ENCODE results near the gene EFCAB11. TPM values are rescaled to one million over a fixed set of nuclear protein-coding genes. Genes with fewer than 3 reads are reported as not detected.
"Not testable (repeated sequence)": the region's sequence is repeated elsewhere in the genome, so short reads cannot be mapped to it uniquely, and the experiment has no call there.

Gene EFCAB11
- total and polyA plus RNA-seq, 2 donors (not counting 3 experiments of a cell fraction or from before 2014, with no cell fraction given), result 2.8 to 6.3 TPM

- intact Hi-C loops (cut with micrococcal nuclease), result not testable (repeated sequence)
These were observed 61.1 kb downstream of the EFCAB11 start for GRCh38 chr14:89893388-89893787.

GRCh38 chr14:89892953-89893352 is 61.6 kb downstream of the EFCAB11 start:
- no peaks in the 10 kb centered on the region for H4K20me1 ChIP-seq (replicated peaks; ENCODE audit: control insufficient read depth, extremely low read depth, insufficient read depth, low read length)
- no peaks in the 10 kb centered on the region for H3K36me3 ChIP-seq (ENCODE audit: control insufficient read depth in 2 of 2, extremely low read depth in 1 of 2, insufficient read depth in 2 of 2, low read length in 2 of 2)
- no peak overlapping the region for H2AFZ ChIP-seq (ENCODE audit: low read depth, low read length)
- ChIA-PET POLR2A (no interaction called here), CTCF (no interaction called here)
- no peaks in the 10 kb centered on the region for H3K9me1 ChIP-seq (replicated peaks; ENCODE audit: control insufficient read depth, extremely low read depth, insufficient read depth, low read length)
- intact Hi-C loops (cut with micrococcal nuclease) (no loop called here), dilution Hi-C loops (cut with MboI; ENCODE audit: extremely low pct_ligation_motif_present, low sequenced_read_pairs) (no loop called here)
- no TSS peak for BruUV-seq (replicated peaks)
- no peaks in the 10 kb centered on the region for H3K9me3 ChIP-seq (replicated peaks; ENCODE audit: control insufficient read depth, insufficient read depth, low read length)
- TF ChIP-seq POLR2A (IDR thresholded peaks at IDR 0.05; ENCODE audit: low read depth, low read length) (no peak), JUN (IDR thresholded peaks at IDR 0.05; ENCODE audit: borderline replicate concordance, insufficient read depth, insufficient read length, low read depth) (no peak), CTCF (IDR thresholded peaks at IDR 0.05; ENCODE audit: extremely low read depth in 1 of 2, insufficient read depth in 1 of 2, low read depth in 1 of 2, low read length in 2 of 2) (no peak), EZH2 (IDR thresholded peaks at IDR 0.05; ENCODE audit: borderline replicate concordance, low read depth, low read length, severe bottlenecking) (no peak), GATA2 (IDR thresholded peaks at IDR 0.05; ENCODE audit: insufficient read depth, insufficient read length, low read depth, low read length) (no peak), FOS (IDR thresholded peaks at IDR 0.05; ENCODE audit: borderline replicate concordance, insufficient read depth, low read length) (no peak), MAX (IDR thresholded peaks at IDR 0.05; ENCODE audit: insufficient read depth, insufficient read length) (no peak)
- no peaks in the 10 kb centered on the region for H3K27me3 ChIP-seq (ENCODE audit: control insufficient read depth in 2 of 2, insufficient read depth in 2 of 2, low read length in 2 of 2)
- DNase-seq (ENCODE audit: low read depth, low spot score), result no peak
- no peak for FAIRE-seq
- no peak overlapping the region for H3K9ac ChIP-seq (replicated peaks; ENCODE audit: extremely low read depth, insufficient read depth, low read length)
- H3K4me3 ChIP-seq (replicated peaks in 1 of 3; ENCODE audit: insufficient read depth in 1 of 3, low read depth in 1 of 3, low read length in 3 of 3), result no peak overlapping the region
- H3K27ac ChIP-seq (ENCODE audit: insufficient read depth, low read depth, low read length), result no peak overlapping the region
- no peaks in the 10 kb centered on the region for H3K4me1 ChIP-seq (ENCODE audit: control insufficient read depth, extremely low read depth, insufficient read depth, low read length)
- no peaks in the 10 kb centered on the region for H3K79me2 ChIP-seq (ENCODE audit: control insufficient read depth, insufficient read depth, low read length)
- H3K4me2 ChIP-seq (ENCODE audit: insufficient read depth, low read length), result no peak overlapping the region

More at GRCh38 chr14:89893388-89893787, 61.1 kb downstream of the EFCAB11 start:
- dilution Hi-C loops (cut with MboI; ENCODE audit: extremely low pct_ligation_motif_present, low sequenced_read_pairs); H3K9ac ChIP-seq (replicated peaks; ENCODE audit: extremely low read depth, insufficient read depth, low read length); H3K4me1 ChIP-seq (ENCODE audit: control insufficient read depth, extremely low read depth, insufficient read depth, low read length); H3K79me2 ChIP-seq (ENCODE audit: control insufficient read depth, insufficient read depth, low read length); H3K36me3 ChIP-seq (ENCODE audit: control insufficient read depth in 2 of 2, extremely low read depth in 1 of 2, insufficient read depth in 2 of 2, low read length in 2 of 2); CTCF ChIA-PET; H3K27ac ChIP-seq (ENCODE audit: insufficient read depth, low read depth, low read length); FAIRE-seq; H3K27me3 ChIP-seq (ENCODE audit: control insufficient read depth in 2 of 2, insufficient read depth in 2 of 2, low read length in 2 of 2); H3K4me3 ChIP-seq (replicated peaks in 1 of 3; ENCODE audit: insufficient read depth in 1 of 3, low read depth in 1 of 3, low read length in 3 of 3); POLR2A ChIA-PET; H3K4me2 ChIP-seq (ENCODE audit: insufficient read depth, low read length); BruUV-seq (replicated peaks); DNase-seq (ENCODE audit: low read depth, low spot score); H4K20me1 ChIP-seq (replicated peaks; ENCODE audit: control insufficient read depth, extremely low read depth, insufficient read depth, low read length); H2AFZ ChIP-seq (ENCODE audit: low read depth, low read length); H3K9me3 ChIP-seq (replicated peaks; ENCODE audit: control insufficient read depth, insufficient read depth, low read length); H3K9me1 ChIP-seq (replicated peaks; ENCODE audit: control insufficient read depth, extremely low read depth, insufficient read depth, low read length): not testable (repeated sequence)

GRCh38 chr14:89891721-89892120 is 62.8 kb downstream of the EFCAB11 start:
- H3K9ac ChIP-seq (replicated peaks; ENCODE audit: extremely low read depth, insufficient read depth, low read length); H3K79me2 ChIP-seq (ENCODE audit: control insufficient read depth, insufficient read depth, low read length); H3K27ac ChIP-seq (ENCODE audit: insufficient read depth, low read depth, low read length); POLR2A ChIA-PET; H4K20me1 ChIP-seq (replicated peaks; ENCODE audit: control insufficient read depth, extremely low read depth, insufficient read depth, low read length); H3K9me1 ChIP-seq (replicated peaks; ENCODE audit: control insufficient read depth, extremely low read depth, insufficient read depth, low read length); intact Hi-C loops (cut with micrococcal nuclease); H3K4me2 ChIP-seq (ENCODE audit: insufficient read depth, low read length); DNase-seq (ENCODE audit: low read depth, low spot score); H3K9me3 ChIP-seq (replicated peaks; ENCODE audit: control insufficient read depth, insufficient read depth, low read length); H3K4me3 ChIP-seq (replicated peaks in 1 of 3; ENCODE audit: insufficient read depth in 1 of 3, low read depth in 1 of 3, low read length in 3 of 3); H3K36me3 ChIP-seq (ENCODE audit: control insufficient read depth in 2 of 2, extremely low read depth in 1 of 2, insufficient read depth in 2 of 2, low read length in 2 of 2); BruUV-seq (replicated peaks); dilution Hi-C loops (cut with MboI; ENCODE audit: extremely low pct_ligation_motif_present, low sequenced_read_pairs); FAIRE-seq; H3K4me1 ChIP-seq (ENCODE audit: control insufficient read depth, extremely low read depth, insufficient read depth, low read length); H3K27me3 ChIP-seq (ENCODE audit: control insufficient read depth in 2 of 2, insufficient read depth in 2 of 2, low read length in 2 of 2); H2AFZ ChIP-seq (ENCODE audit: low read depth, low read length): not testable (repeated sequence)
- CTCF ChIA-PET, result interaction anchor here (2.5 kb wide), 1 partner anchor 8 kb away, joined by 10 read pairs; no protein-coding TSS in a partner anchor

All from endothelial cell of umbilical vein (primary cell).